ENCODE results near the gene TMA16. TPM values are rescaled to one million over a fixed set of nuclear protein-coding genes. Genes with fewer than 3 reads are reported as not detected.

The TMA16 gene
- total RNA-seq, 4 donors from 2014 or later = 4.0 to 15.4 (median 8.7) TPM

GRCh38 chr4:163548481-163549243 lies 54.2 kb downstream of the TMA16 start:
- no peaks in the 10 kb centered on the region for H3K36me3 ChIP-seq
- DNase-seq (no peak), ATAC-seq (peak; percentile 38 to 61)
- H3K27me3 ChIP-seq = no peaks in the 10 kb centered on the region
- in situ Hi-C loops (cut with MboI; ENCODE audit: low sequenced_read_pairs in 4 of 4) = loop anchor here in 2 of 4 donors (5.0 to 25.0 kb wide), 3 partner anchors 61 to 1189 kb away; no protein-coding TSS in a partner anchor
- no peak overlapping the region for H3K27ac ChIP-seq
- H3K4me1 ChIP-seq = no peaks in the 10 kb centered on the region
- H3K4me3 ChIP-seq = no peak overlapping the region
- intact Hi-C loops (cut with DNase I; ENCODE audit: low total_unique reads) = loop anchor here (2.0 to 5.0 kb wide), 2 partner anchors 60 to 1051 kb away; no protein-coding TSS in a partner anchor
- no peak for TF ChIP-seq POLR2A (IDR thresholded peaks at IDR 0.05)
- TF ChIP-seq CTCF (IDR thresholded peaks at IDR 0.05 in 4 of 5, conservative IDR thresholded peaks at IDR 0.05 in 1 of 5) = peak in 4 of 5 experiments; percentile 29 to 50 (median 46)
- no peaks in the 10 kb centered on the region for H3K9me3 ChIP-seq

GRCh38 chr4:163550869-163551267 lies 56.4 kb downstream of the TMA16 start:
- ATAC-seq = no peak
- no peak overlapping the region for H3K27ac ChIP-seq
- no peaks in the 10 kb centered on the region for H3K36me3 ChIP-seq
- no peak overlapping the region for H3K4me3 ChIP-seq
- no peak for TF ChIP-seq POLR2A (IDR thresholded peaks at IDR 0.05)
- no peak for TF ChIP-seq CTCF (IDR thresholded peaks at IDR 0.05 in 4 of 5, conservative IDR thresholded peaks at IDR 0.05 in 1 of 5)
- no peaks in the 10 kb centered on the region for H3K27me3 ChIP-seq
- no peak for DNase-seq
- H3K4me1 ChIP-seq = no peaks in the 10 kb centered on the region
- intact Hi-C loops (cut with DNase I; ENCODE audit: low total_unique reads) = loop anchor here (5.0 kb wide), 1 partner anchor 1181 kb away; no protein-coding TSS in a partner anchor
- in situ Hi-C loops (cut with MboI; ENCODE audit: low sequenced_read_pairs in 4 of 4) = loop anchor here in 1 of 4 donors (25.0 kb wide), 1 partner anchor 1186 kb away; no protein-coding TSS in a partner anchor
- H3K9me3 ChIP-seq = no peaks in the 10 kb centered on the region

GRCh38 chr4:163553146-163553545 lies 58.7 kb downstream of the TMA16 start:
- in situ Hi-C loops (cut with MboI; ENCODE audit: low sequenced_read_pairs in 4 of 4) (loop anchor here in 1 of 4 donors (25.0 kb wide), 1 partner anchor 1184 kb away; no protein-coding TSS in a partner anchor), intact Hi-C loops (cut with DNase I; ENCODE audit: low total_unique reads) (loop anchor here (5.0 kb wide), 1 partner anchor 1179 kb away; no protein-coding TSS in a partner anchor)
- H3K4me1 ChIP-seq = no peaks in the 10 kb centered on the region
- no peak for ATAC-seq
- H3K4me3 ChIP-seq = no peak overlapping the region
- TF ChIP-seq POLR2A (IDR thresholded peaks at IDR 0.05) (no peak), CTCF (IDR thresholded peaks at IDR 0.05 in 4 of 5, conservative IDR thresholded peaks at IDR 0.05 in 1 of 5) (no peak)
- DNase-seq = no peak
- H3K36me3 ChIP-seq = no peaks in the 10 kb centered on the region
- H3K27me3 ChIP-seq = no peaks in the 10 kb centered on the region
- H3K27ac ChIP-seq = no peak overlapping the region
- H3K9me3 ChIP-seq = no peaks in the 10 kb centered on the region

- H3K27ac ChIP-seq = no peak overlapping the region
- no peaks in the 10 kb centered on the region for H3K4me1 ChIP-seq
- no peak overlapping the region for H3K4me3 ChIP-seq
- H3K36me3 ChIP-seq = no peaks in the 10 kb centered on the region
- ATAC-seq (no peak), DNase-seq (no peak)
- in situ Hi-C loops (cut with MboI; ENCODE audit: low sequenced_read_pairs in 4 of 4) (loop anchor here in 1 of 4 donors (25.0 kb wide), 1 partner anchor 1182 kb away; no protein-coding TSS in a partner anchor), intact Hi-C loops (cut with DNase I; ENCODE audit: low total_unique reads) (loop anchor here (5.0 kb wide), 1 partner anchor 1177 kb away; no protein-coding TSS in a partner anchor)
- H3K9me3 ChIP-seq = no peaks in the 10 kb centered on the region
- no peaks in the 10 kb centered on the region for H3K27me3 ChIP-seq
- TF ChIP-seq POLR2A (IDR thresholded peaks at IDR 0.05) (no peak), CTCF (IDR thresholded peaks at IDR 0.05 in 4 of 5, conservative IDR thresholded peaks at IDR 0.05 in 1 of 5) (peak in 3 of 5 experiments; percentile 20 to 54 (median 34))
Observed at GRCh38 chr4:163554870-163555465, 60.5 kb downstream of the TMA16 start.
